Measurements from ENCODE around the gene DNMBP.

GRCh38 chr10:99977916-99978315 is 31.8 kb downstream of the DNMBP start:
- TF ChIP-seq, protein P1, sequence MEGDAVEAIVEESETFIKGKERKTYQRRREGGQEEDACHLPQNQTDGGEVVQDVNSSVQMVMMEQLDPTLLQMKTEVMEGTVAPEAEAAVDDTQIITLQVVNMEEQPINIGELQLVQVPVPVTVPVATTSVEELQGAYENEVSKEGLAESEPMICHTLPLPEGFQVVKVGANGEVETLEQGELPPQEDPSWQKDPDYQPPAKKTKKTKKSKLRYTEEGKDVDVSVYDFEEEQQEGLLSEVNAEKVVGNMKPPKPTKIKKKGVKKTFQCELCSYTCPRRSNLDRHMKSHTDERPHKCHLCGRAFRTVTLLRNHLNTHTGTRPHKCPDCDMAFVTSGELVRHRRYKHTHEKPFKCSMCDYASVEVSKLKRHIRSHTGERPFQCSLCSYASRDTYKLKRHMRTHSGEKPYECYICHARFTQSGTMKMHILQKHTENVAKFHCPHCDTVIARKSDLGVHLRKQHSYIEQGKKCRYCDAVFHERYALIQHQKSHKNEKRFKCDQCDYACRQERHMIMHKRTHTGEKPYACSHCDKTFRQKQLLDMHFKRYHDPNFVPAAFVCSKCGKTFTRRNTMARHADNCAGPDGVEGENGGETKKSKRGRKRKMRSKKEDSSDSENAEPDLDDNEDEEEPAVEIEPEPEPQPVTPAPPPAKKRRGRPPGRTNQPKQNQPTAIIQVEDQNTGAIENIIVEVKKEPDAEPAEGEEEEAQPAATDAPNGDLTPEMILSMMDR (IDR thresholded peaks at IDR 0.05), result no peak
- TF ChIP-seq POLR2A (IDR thresholded peaks at IDR 0.05), result no peak
